ENCODE data around the gene MFNG.

DNA sequence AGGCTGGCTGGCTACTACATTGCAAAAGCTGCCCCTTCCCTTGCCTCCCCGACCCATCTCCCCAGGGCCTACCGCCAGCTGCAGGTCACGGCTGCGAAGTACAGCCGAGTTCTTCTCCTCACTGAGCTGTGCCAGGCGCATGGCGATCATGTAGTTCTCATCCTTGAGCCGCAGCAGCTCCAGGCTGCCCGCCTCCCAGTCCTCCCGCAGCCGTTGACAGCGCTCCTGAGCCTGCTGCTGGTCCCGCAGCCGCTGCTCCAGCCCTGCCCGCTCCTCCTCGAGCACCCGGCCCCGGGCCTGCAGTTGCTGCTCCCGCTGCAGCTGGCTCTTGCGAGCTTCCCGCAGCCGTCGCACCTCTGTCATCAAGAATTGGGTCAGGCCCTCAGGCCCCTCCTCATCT, 29.7 kb upstream of the MFNG start:
- TF ChIP-seq GATA2 (IDR thresholded peaks at IDR 0.05; ENCODE audit: low read depth, low read length) (no peak), GATA3 (IDR thresholded peaks at IDR 0.05; ENCODE audit: low read depth, low read length) (no peak)
